ENCODE measurements around the gene MOSPD3. TPM values are rescaled to one million over a fixed set of nuclear protein-coding genes. Genes with fewer than 3 reads are reported as not detected.

MOSPD3 gene
- polyA plus RNA-seq, 1 experiment: 9.1 TPM

DNA sequence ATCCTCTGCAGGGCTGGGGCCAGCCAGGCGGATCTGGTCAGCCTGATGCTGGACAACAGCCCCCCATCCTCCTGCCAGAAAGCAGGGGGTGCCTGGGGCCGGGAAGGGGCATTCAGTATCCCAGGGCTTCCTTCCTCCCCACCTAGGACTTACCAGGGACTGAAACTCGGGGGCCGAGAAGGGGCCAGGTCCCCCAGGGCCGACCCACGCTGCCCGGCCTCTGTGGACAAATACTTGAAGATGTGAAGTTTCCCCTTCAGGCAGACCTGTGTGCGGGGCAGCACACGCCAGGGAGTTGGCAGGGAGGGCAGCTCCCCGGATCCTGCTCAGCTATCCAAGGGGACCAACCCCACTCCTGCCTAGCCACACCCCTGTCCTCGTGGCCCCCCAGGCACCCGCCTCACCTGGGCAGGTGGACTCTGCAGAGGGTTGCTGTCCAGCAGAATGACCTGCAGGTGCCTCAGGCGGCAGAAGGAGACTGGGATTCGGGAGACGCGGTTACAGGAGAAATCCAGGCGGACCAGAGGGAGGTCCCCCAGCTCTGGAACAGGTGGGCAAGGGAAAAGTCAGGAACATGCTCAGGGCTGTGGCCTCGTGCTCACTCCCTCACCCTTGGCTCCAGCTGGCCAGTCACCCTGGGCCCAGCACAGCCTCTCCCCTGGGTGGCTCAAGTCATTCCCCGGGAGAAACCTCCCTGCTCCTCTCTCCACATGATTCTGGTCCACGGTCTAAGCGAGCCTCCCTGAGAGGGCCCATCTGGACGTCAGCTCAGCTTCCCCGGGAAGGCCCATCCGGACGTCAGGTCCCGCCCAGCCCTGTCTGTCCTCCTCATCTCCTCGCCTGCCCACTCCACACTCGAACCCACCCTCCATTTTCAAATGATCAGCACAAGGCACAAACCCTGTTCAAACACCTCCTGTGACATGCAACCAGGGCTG is 33.8 kb upstream of the MOSPD3 start:
- CTCF ChIA-PET: no interaction called here
- POLR2A ChIA-PET: interaction anchor here (0.6 to 1.1 kb wide), 2 partner anchors 93 to 95 kb away, joined by 3 read pairs; partner anchors contain the start of gene GNB2
- Histone ChIP-seq H3K27ac (ENCODE audit: low read depth, low read length) (no peak overlapping the region), H3K27me3 (ENCODE audit: control insufficient read depth, insufficient read depth, low read length) (no peaks in the 10 kb centered on the region), H3K9me3 (ENCODE audit: control insufficient read depth, insufficient read depth, low read length) (no peaks in the 10 kb centered on the region; the same call in 1 of the 2 replicates), H3K4me3 (ENCODE audit: low read depth, low read length) (no peak overlapping the region)
- no peak for DNase-seq (ENCODE audit: low read depth, low spot score)
- TF ChIP-seq, protein P1, sequence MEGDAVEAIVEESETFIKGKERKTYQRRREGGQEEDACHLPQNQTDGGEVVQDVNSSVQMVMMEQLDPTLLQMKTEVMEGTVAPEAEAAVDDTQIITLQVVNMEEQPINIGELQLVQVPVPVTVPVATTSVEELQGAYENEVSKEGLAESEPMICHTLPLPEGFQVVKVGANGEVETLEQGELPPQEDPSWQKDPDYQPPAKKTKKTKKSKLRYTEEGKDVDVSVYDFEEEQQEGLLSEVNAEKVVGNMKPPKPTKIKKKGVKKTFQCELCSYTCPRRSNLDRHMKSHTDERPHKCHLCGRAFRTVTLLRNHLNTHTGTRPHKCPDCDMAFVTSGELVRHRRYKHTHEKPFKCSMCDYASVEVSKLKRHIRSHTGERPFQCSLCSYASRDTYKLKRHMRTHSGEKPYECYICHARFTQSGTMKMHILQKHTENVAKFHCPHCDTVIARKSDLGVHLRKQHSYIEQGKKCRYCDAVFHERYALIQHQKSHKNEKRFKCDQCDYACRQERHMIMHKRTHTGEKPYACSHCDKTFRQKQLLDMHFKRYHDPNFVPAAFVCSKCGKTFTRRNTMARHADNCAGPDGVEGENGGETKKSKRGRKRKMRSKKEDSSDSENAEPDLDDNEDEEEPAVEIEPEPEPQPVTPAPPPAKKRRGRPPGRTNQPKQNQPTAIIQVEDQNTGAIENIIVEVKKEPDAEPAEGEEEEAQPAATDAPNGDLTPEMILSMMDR (IDR thresholded peaks at IDR 0.05; ENCODE audit: low read depth, low read length): no peak

DNA sequence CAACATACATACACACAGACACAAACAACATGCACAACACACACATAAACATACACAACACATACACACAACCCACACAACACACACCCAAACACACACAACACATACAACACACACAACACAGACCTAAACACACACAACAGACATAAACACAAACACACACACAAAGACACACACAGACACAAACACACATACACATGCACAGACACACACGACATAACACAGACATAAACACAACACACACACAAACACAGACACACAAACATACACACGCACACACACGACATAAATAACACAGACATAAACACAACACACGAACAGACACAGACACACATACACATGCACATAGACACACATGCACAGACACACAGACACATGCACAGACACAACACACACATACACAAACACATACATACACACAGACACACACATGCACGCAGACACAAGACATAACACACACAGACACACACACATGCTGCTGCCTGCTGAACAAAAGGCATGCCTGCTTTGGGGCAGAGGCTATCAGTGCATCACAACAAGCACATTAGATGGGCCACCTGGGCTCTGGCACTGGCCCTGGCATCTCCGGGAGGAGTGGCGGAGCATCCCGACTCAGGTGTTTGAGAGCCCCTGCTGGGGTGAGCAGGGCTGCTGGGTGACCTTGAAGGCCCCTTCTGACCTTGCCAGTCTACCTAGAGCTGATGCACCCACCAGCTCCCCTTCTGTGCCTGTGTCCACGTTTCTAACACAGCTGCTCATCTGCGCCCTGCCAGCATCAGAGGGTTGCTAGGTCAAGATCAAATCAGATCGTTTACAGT is 31.7 kb upstream of the MOSPD3 start:
- H3K9me3 ChIP-seq (ENCODE audit: control insufficient read depth, insufficient read depth, low read length): no peaks in the 10 kb centered on the region; the same call in 1 of the 2 replicates
- DNase-seq (ENCODE audit: low read depth, low spot score): no peak
- H3K27me3 ChIP-seq (ENCODE audit: control insufficient read depth, insufficient read depth, low read length): no peaks in the 10 kb centered on the region
- H3K4me3 ChIP-seq (ENCODE audit: low read depth, low read length): no peak overlapping the region
- H3K27ac ChIP-seq (ENCODE audit: low read depth, low read length): no peak overlapping the region
- ChIA-PET POLR2A (no interaction called here), CTCF (interaction anchor here (1.2 kb wide), 1 partner anchor 20 kb away, joined by 3 read pairs; no protein-coding TSS in a partner anchor)
- TF ChIP-seq, protein P1 (IDR thresholded peaks at IDR 0.05; ENCODE audit: low read depth, low read length): no peak

DNA sequence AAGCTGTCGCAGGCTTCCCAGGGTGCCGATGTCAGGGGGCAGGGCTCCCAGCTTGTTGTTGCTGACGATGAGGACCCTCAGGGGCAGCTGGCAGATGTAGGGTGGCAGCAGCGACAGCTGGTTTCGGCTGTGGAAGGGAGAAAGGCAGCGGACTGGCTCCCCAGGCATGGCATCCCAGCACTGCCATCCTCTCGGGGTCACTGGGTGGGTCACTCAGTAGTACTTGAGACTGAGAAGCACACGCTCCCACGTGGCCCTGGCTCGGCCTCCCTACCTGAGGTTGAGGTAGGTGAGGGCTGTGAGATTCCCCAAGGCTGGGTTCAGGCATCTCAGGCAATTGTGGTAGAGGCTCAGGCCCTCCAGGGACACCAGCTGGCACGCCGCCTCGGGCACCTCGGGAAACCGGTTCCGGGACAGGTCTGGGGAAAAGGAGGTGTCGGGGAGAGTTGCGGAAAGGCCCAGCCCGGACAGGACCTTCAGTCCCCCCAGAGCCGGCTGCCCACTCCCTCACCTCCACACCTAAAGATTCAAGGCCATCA is 30.2 kb upstream of the MOSPD3 start:
- ChIA-PET CTCF (interaction anchor here (1.2 kb wide), 2 partner anchors 21 to 22 kb away, joined by 3 to 7 read pairs; no protein-coding TSS in a partner anchor), POLR2A (no interaction called here)
- H3K9me3 ChIP-seq (ENCODE audit: control insufficient read depth, insufficient read depth, low read length): no peaks in the 10 kb centered on the region; the same call in 1 of the 2 replicates
- DNase-seq (ENCODE audit: low read depth, low spot score): no peak
- H3K27ac ChIP-seq (ENCODE audit: low read depth, low read length): no peak overlapping the region
- no peaks in the 10 kb centered on the region for H3K27me3 ChIP-seq (ENCODE audit: control insufficient read depth, insufficient read depth, low read length)
- no peak overlapping the region for H3K4me3 ChIP-seq (ENCODE audit: low read depth, low read length)
- TF ChIP-seq, protein P1 (IDR thresholded peaks at IDR 0.05; ENCODE audit: low read depth, low read length): no peak

DNA sequence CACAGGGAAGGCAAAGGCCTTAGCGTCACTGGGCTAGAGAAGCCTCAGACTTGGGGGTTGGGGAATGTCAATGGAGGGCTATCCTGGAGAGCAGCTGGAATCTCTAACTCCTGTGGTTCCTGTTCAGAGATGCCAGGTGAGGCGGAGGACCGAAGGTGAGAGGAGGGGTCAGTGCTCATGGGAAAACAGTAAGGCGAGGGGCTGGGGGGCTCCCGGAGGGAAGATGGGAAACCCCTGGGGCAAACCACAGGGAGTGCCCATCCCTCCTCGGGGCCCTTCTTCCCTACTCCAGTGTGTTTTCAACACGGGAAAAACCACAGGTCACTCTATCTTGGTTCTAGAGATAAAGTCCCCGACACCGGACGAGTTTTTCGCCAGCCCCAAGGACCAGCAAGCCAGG is 29.7 kb upstream of the MOSPD3 start:
- no peaks in the 10 kb centered on the region for H3K27me3 ChIP-seq (ENCODE audit: control insufficient read depth, insufficient read depth, low read length)
- TF ChIP-seq, protein P1 (IDR thresholded peaks at IDR 0.05; ENCODE audit: low read depth, low read length): no peak
- H3K27ac ChIP-seq (ENCODE audit: low read depth, low read length): peak overlapping the region; percentile 87
- H3K9me3 ChIP-seq (ENCODE audit: control insufficient read depth, insufficient read depth, low read length): no peaks in the 10 kb centered on the region; the same call in 1 of the 2 replicates
- no peak for DNase-seq (ENCODE audit: low read depth, low spot score)
- CTCF ChIA-PET: interaction anchor here (1.4 kb wide), 1 partner anchor 110 kb away, joined by 3 read pairs; no protein-coding TSS in a partner anchor
- 0 out of 2 replicates have a peak overlapping the region, but pooled peaks have one; percentile 99 for H3K4me3 ChIP-seq (ENCODE audit: low read depth, low read length)
- POLR2A ChIA-PET: interaction anchor here (0.7 to 5.2 kb wide), 2 partner anchors 20 to 90 kb away, joined by 3 to 68 read pairs; partner anchors contain the start of gene PCOLCE
